Endothelial cell of umbilical vein (primary cell): ENCODE results near the gene PAPLN. TPM values are rescaled to one million over a fixed set of nuclear protein-coding genes. Genes with fewer than 3 reads are reported as not detected.

ENCODE experiments used
- BruUV-seq: library from RNA; stranded (reverse); fragments of 400-500 nt; replicated peaks from 2 replicates; lab custom pipeline; 2021; lab: Mats Ljungman, UMichigan
- CTCF ChIA-PET: fragments of 300-600, 350-600 bp; sonication (Branson Sonifier 250); formaldehyde crosslinking; loops from one replicate; lab custom pipeline; 2021; ENCODE audit warnings: antibody characterized with exemption, inconsistent platforms; lab: Charles Lee
- POLR2A ChIA-PET: fragments of 300-600, 350-600 bp; sonication (Branson Sonifier 250); formaldehyde crosslinking; loops from one replicate; lab custom pipeline; 2021; ENCODE audit warnings: antibody characterized with exemption, inconsistent platforms; lab: Charles Lee
- DNase-seq: peaks from one replicate; pipeline ENCODE4 v3.0.0-alpha.2; 2011; ENCODE audit warnings: low read depth, low spot score
- FAIRE-seq: peaks from 2 replicates; lab custom pipeline; 2011; peaks lifted over from hg19 to GRCh38; lab: Jason Lieb, UNC
- H2AFZ ChIP-seq: 2 replicates; pipeline ENCODE4 v1.6.0; 2012; ENCODE audit warnings: low read depth, low read length, control low read depth, inconsistent platforms
- H3K27ac ChIP-seq: 2 replicates; pipeline ENCODE4 v1.5.1; 2011; ENCODE audit warnings: low read depth, mild to moderate bottlenecking, control low read depth, low read length, moderate library complexity; ENCODE audit not compliant: insufficient read depth
- H3K27me3 ChIP-seq, 2 experiments: 2 replicates each; pipeline versions ENCODE4 v1.6.0 to v1.6.1; 2011; ENCODE audit warnings: low read length in 2 of 2, mixed read lengths in 1 of 2; ENCODE audit not compliant: control insufficient read depth in 2 of 2, insufficient read depth in 2 of 2
- H3K36me3 ChIP-seq, 2 experiments: 2 replicates in 1 of 2; 3 replicates in 1 of 2; pipeline ENCODE4 v1.5.1; 2011; ENCODE audit warnings: low read length in 2 of 2, mild to moderate bottlenecking in 1 of 2, moderate library complexity in 1 of 2; ENCODE audit not compliant: control insufficient read depth in 2 of 2, insufficient read depth in 2 of 2; ENCODE audit errors: extremely low read depth in 1 of 2
- H3K4me1 ChIP-seq: 3 replicates; pipeline ENCODE4 v1.5.1; 2011; ENCODE audit warnings: mild to moderate bottlenecking, low read length; ENCODE audit not compliant: control insufficient read depth, insufficient read depth; ENCODE audit errors: extremely low read depth
- H3K4me2 ChIP-seq: 2 replicates; pipeline ENCODE4 v1.6.1; 2011; ENCODE audit warnings: low read length, control low read depth, mixed read lengths; ENCODE audit not compliant: insufficient read depth
- H3K4me3 ChIP-seq, 3 experiments: fragments of 200-600 bp in 1 of 3; sonication (generic), shearing (Covaris generic) in 1 of 3; replicated peaks in 1 of 3; 2 replicates each; pipeline ENCODE4 v1.5.1; 2011 to 2016; ENCODE audit warnings: control low read depth in 3 of 3, low read length in 3 of 3, mild to moderate bottlenecking in 2 of 3, inconsistent platforms in 1 of 3, low read depth in 1 of 3, moderate library complexity in 1 of 3; ENCODE audit not compliant: insufficient read depth in 1 of 3
- H3K79me2 ChIP-seq: 2 replicates; pipeline ENCODE4 v1.6.0; 2012; ENCODE audit warnings: low read length, inconsistent platforms; ENCODE audit not compliant: control insufficient read depth, insufficient read depth
- H3K9ac ChIP-seq: replicated peaks from 2 replicates; pipeline ENCODE3; 2011; ENCODE audit warnings: low read length, control low read depth; ENCODE audit not compliant: insufficient read depth; ENCODE audit errors: extremely low read depth
- H3K9me1 ChIP-seq: replicated peaks from 3 replicates; pipeline ENCODE4 v1.6.0; 2011; ENCODE audit warnings: mild to moderate bottlenecking, low read length; ENCODE audit not compliant: control insufficient read depth, insufficient read depth; ENCODE audit errors: extremely low read depth
- H3K9me3 ChIP-seq: replicated peaks from 2 replicates; pipeline ENCODE4 v1.5.1; 2012; ENCODE audit warnings: low read length, inconsistent platforms; ENCODE audit not compliant: control insufficient read depth, insufficient read depth
- H4K20me1 ChIP-seq: replicated peaks from 2 replicates; pipeline ENCODE3; 2011; ENCODE audit warnings: mild to moderate bottlenecking, low read length; ENCODE audit not compliant: control insufficient read depth, insufficient read depth; ENCODE audit errors: extremely low read depth
- EZH2 ChIP-seq: IDR thresholded peaks from 2 replicates; pipeline ENCODE4 v1.6.1; 2012; ENCODE audit warnings: borderline replicate concordance, low read depth, mild to moderate bottlenecking, moderate library complexity, low read length, inconsistent platforms; ENCODE audit not compliant: severe bottlenecking
- FOS ChIP-seq: IDR thresholded peaks from 2 replicates; pipeline ENCODE4 v1.6.1; 2011; ENCODE audit warnings: mild to moderate bottlenecking, low read length, moderate library complexity, borderline replicate concordance; ENCODE audit not compliant: insufficient read depth
- GATA2 ChIP-seq: IDR thresholded peaks from 2 replicates; pipeline ENCODE4 v1.7.0; 2011; ENCODE audit warnings: low read depth, mild to moderate bottlenecking, moderate library complexity, mixed read lengths, low read length; ENCODE audit not compliant: insufficient read length, insufficient read depth
- JUN ChIP-seq: IDR thresholded peaks from 2 replicates; pipeline ENCODE4 v1.6.1; 2011; ENCODE audit warnings: borderline replicate concordance, low read depth; ENCODE audit not compliant: insufficient read length, insufficient read depth
- MAX ChIP-seq: IDR thresholded peaks from 2 replicates; pipeline ENCODE4 v1.6.1; 2011; ENCODE audit not compliant: insufficient read depth, insufficient read length
- MYC ChIP-seq: IDR thresholded peaks from one replicate; pipeline ENCODE4 v1.6.1; 2011; ENCODE audit warnings: mild to moderate bottlenecking, low read depth, low read length
- POLR2A ChIP-seq: IDR thresholded peaks from 2 replicates; pipeline ENCODE4 v1.6.1; 2012; ENCODE audit warnings: low read depth, mild to moderate bottlenecking, control low read depth, low read length
- POLR2AphosphoS5 ChIP-seq: IDR thresholded peaks from 2 replicates; pipeline ENCODE4 v1.6.1; 2012; ENCODE audit warnings: low read depth, mild to moderate bottlenecking, control low read depth, low read length, moderate library complexity; ENCODE audit not compliant: insufficient read depth
- dilution Hi-C: fragments of 300-500 bp; cut with MboI; formaldehyde crosslinking; loops from one replicate; pipeline ENCODE4 v1.15.0; 2019; ENCODE audit warnings: low sequenced_read_pairs; ENCODE audit not compliant: extremely low pct_ligation_motif_present
- intact Hi-C: fragments of 100-400 bp; cut with micrococcal nuclease; formaldehyde crosslinking; loops from one replicate; pipeline ENCODE4 v1.10.0; 2022
- polyA plus RNA-seq, 4 experiments: library from polyadenylated mRNA; depleted of rRNA in 3 of 4; stranded (reverse) in 3 of 4; unstranded in 1 of 4; fragments of >200 nt; gene quantifications; 2 replicates each; pipeline versions ENCODE4 v1.2.1 to v1.2.3, GENCODE V29; 2011 to 2012; ENCODE audit warnings: missing spikeins in 1 of 4
- total RNA-seq: library from RNA; stranded (reverse); gene quantifications from 2 replicates; pipeline ENCODE4 v1.2.3, GENCODE V29; 2021
- TF ChIP-seq, protein P1 (sequence below), 2 donors: IDR thresholded peaks; 1 replicate in 1 of 2; 2 replicates in 1 of 2; pipeline ENCODE4 v1.5.1; 2011; ENCODE audit warnings: low read length in 2 of 2, mild to moderate bottlenecking in 2 of 2, moderate library complexity in 2 of 2, control low read depth in 1 of 2, inconsistent platforms in 1 of 2, low read depth in 1 of 2; ENCODE audit not compliant: insufficient read depth in 1 of 2; ENCODE audit errors: extremely low read depth in 1 of 2

PAPLN gene
- total and polyA plus RNA-seq, 2 donors (not counting 3 experiments of a cell fraction or from before 2014, with no cell fraction given) = 5.5 to 6.4 TPM

GRCh38 chr14:73262427-73263183 lies 25.3 kb downstream of the PAPLN start:
- POLR2A ChIA-PET = no interaction called here
- H3K9me1 ChIP-seq = no peaks in the 10 kb centered on the region
- no peaks in the 10 kb centered on the region for H3K79me2 ChIP-seq
- TF ChIP-seq MYC = no peak
- no peak for TF ChIP-seq FOS
- TF ChIP-seq, protein P1, sequence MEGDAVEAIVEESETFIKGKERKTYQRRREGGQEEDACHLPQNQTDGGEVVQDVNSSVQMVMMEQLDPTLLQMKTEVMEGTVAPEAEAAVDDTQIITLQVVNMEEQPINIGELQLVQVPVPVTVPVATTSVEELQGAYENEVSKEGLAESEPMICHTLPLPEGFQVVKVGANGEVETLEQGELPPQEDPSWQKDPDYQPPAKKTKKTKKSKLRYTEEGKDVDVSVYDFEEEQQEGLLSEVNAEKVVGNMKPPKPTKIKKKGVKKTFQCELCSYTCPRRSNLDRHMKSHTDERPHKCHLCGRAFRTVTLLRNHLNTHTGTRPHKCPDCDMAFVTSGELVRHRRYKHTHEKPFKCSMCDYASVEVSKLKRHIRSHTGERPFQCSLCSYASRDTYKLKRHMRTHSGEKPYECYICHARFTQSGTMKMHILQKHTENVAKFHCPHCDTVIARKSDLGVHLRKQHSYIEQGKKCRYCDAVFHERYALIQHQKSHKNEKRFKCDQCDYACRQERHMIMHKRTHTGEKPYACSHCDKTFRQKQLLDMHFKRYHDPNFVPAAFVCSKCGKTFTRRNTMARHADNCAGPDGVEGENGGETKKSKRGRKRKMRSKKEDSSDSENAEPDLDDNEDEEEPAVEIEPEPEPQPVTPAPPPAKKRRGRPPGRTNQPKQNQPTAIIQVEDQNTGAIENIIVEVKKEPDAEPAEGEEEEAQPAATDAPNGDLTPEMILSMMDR (IDR thresholded peaks at IDR 0.05; ENCODE audit: extremely low read depth in 1 of 2, insufficient read depth in 1 of 2, low read depth in 1 of 2, low read length in 2 of 2) = no peak
- TF ChIP-seq MAX = no peak
- TF ChIP-seq EZH2 = no peak
- TF ChIP-seq POLR2AphosphoS5 = no peak
- no peak for TF ChIP-seq GATA2
- no peak for TF ChIP-seq JUN
- TF ChIP-seq POLR2A = no peak
- no TSS peak for BruUV-seq
- DNase-seq (no peak), FAIRE-seq (no peak)
- H4K20me1 ChIP-seq = no peaks in the 10 kb centered on the region
- H3K9me3 ChIP-seq = no peaks in the 10 kb centered on the region
- no peak overlapping the region for H3K4me3 ChIP-seq
- no peak overlapping the region for H3K9ac ChIP-seq
- H3K27me3 ChIP-seq = no peaks in the 10 kb centered on the region
- intact Hi-C loops = no loop called here
- dilution Hi-C loops = no loop called here
- no peaks in the 10 kb centered on the region for H3K4me1 ChIP-seq
- CTCF ChIA-PET = interaction anchor here (0.5 to 1.1 kb wide), 3 partner anchors 14 to 209 kb away, joined by 3 to 4 read pairs (median 3); no protein-coding TSS in a partner anchor
- no peaks in the 10 kb centered on the region for H3K36me3 ChIP-seq
- no peak overlapping the region for H3K4me2 ChIP-seq
- H2AFZ ChIP-seq = no peak overlapping the region
- H3K27ac ChIP-seq = no peak overlapping the region
